ENCODE data around the gene UNC5A.

UNC5A gene

GRCh38 chr5:176889321-176890280, 79.2 kb downstream of the UNC5A start:
- FAIRE-seq: no peak
- DNase-seq (ENCODE audit: insufficient read length, low spot score): no peak

- no peak for FAIRE-seq
- DNase-seq (ENCODE audit: insufficient read length, low spot score): no peak
Observed at GRCh38 chr5:176890455-176891330, 80.3 kb downstream of the UNC5A start.

DNA sequence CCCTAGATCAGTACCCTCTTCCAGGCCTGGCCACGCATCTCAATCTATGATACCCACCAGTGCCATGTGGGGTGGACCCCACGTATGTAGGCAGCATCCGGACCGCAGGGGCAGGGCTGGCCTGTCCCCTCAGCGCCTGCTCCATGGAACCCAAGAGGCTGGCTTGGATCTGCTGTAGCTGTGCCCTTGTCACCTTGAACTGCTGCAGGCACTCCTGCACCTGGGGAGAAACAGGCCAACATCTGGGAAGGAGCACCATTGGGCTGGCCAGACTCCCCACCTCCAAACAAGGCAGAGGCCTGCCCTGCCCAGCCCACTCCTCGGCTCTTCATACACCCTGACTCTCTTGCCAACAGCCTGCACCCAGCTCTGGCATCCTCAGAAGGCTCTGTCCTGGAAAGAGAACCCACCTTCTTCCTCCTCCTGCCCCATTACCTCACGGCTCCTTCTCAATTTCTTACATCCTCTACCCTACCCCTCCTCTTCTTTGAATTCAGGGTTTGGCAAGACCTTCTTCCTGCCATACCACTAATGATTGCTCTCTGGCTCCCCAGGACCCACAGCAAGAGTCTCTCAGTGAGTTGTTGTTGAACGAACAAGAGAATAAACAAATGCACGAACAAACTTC, 81.1 kb downstream of the UNC5A start:
- FAIRE-seq: no peak
- no peak for DNase-seq (ENCODE audit: insufficient read length, low spot score)

- DNase-seq (ENCODE audit: insufficient read length, low spot score) (no peak), FAIRE-seq (no peak)
Observed at GRCh38 chr5:176892663-176893062, 82.3 kb downstream of the UNC5A start.

GRCh38 chr5:176894298-176894697, 83.9 kb downstream of the UNC5A start:
- FAIRE-seq (no peak), DNase-seq (ENCODE audit: insufficient read length, low spot score) (no peak)

- FAIRE-seq: no peak
- no peak for DNase-seq (ENCODE audit: insufficient read length, low spot score)
Observed at GRCh38 chr5:176895831-176896230, 85.5 kb downstream of the UNC5A start.

- DNase-seq (ENCODE audit: insufficient read length, low spot score) (no peak), FAIRE-seq (no peak)
Observed at GRCh38 chr5:176897263-176897662, 86.9 kb downstream of the UNC5A start.

GRCh38 chr5:176899296-176899891, 89.0 kb downstream of the UNC5A start, which contains the start of gene HK3:
HK3 (minus strand) TSS chr5:176899346; CDS start chr5:176896159, 3,187 bp downstream.
- FAIRE-seq (no peak), DNase-seq (ENCODE audit: insufficient read length, low spot score) (no peak)

GRCh38 chr5:176899946-176900779, 89.8 kb downstream of the UNC5A start:
- FAIRE-seq (no peak), DNase-seq (ENCODE audit: insufficient read length, low spot score) (no peak)

DNA sequence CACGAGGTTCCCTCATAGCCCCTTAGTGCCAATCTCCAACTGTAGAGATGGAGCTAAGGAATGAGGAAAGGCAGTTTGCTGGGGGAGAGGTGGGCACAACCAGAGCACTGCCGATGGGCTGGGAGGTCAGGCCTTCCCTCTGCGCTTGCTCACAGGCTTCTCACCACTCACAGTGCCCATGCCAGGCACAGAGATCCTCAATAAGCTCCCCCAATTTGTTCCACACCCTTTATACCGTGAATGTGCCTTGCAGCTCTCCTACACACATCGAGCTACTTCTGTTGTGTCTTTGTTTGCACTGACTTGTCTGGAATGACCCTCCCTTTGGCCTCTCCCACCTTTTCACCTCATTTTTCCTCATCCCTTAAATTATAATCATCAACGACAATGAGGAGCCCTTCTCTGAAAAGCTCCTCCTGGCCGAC, 90.4 kb downstream of the UNC5A start:
- DNase-seq (ENCODE audit: insufficient read length, low spot score): no peak
- FAIRE-seq: no peak

GRCh38 chr5:176901260-176902101, 91.1 kb downstream of the UNC5A start:
- DNase-seq (ENCODE audit: insufficient read length, low spot score): no peak

GRCh38 chr5:176902102-176902814, 91.9 kb downstream of the UNC5A start:
- FAIRE-seq: no peak
- no peak for DNase-seq (ENCODE audit: insufficient read length, low spot score)

More at GRCh38 chr5:176901260-176902101, 91.1 kb downstream of the UNC5A start:
- no peak for FAIRE-seq

DNA sequence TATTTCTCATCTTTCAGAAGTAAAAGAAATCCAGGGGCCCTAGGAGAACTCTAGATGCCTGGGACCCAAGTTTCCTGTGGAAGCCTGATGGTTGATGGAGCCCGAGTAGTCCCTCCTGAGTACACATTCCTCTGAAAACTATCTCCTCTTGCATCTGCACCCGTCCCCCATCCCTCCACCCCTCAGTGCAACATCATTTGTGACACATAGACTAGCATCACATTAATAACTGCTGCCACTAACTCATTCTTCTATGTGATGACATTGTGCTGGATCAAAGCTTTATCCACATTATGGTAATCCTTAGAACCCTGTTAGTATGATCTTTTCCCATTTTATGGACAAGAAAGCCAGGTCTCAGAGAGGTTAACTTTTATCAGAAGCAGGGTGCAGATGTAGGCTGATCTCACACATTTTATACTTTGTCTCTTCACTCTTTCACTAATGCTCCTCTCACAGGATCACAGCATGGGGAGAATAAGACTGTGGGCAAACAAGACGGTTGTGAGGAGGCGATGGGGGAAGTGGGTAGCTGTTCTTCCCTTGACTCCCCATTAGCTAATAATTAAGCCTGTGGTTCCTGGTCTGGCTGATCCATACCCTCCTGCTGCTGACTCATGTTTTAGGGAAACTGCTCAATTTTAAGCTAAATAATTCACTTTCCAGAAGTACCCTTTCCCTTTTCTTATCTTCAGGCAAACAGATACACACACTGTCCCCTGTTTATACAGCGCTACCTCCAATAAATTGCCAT, 92.7 kb downstream of the UNC5A start:
- DNase-seq (ENCODE audit: insufficient read length, low spot score) (no peak), FAIRE-seq (no peak)

- FAIRE-seq (no peak), DNase-seq (ENCODE audit: insufficient read length, low spot score) (no peak)
Observed at GRCh38 chr5:176904276-176904675, 93.9 kb downstream of the UNC5A start.

DNA sequence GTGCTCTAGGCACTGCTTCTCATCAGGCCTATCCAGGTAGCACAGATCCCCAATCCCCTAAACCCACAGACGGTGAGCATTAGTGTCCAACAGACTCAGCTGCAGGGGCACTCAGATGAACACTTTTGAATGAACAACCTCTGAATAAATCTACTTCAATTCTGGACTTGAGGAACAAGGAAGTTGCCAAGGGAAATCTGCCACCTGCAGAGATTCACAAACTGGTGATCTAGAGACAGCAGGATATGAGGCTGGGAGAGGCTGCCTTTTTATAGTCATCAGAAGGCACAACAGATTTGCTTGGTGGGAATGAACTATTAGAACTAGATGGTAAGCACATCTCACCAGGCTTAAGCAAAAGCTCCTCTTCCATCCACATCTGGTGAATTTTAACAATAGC, 95.8 kb downstream of the UNC5A start:
- no peak for FAIRE-seq

GRCh38 chr5:176906796-176907195, 96.4 kb downstream of the UNC5A start:
- no peak for DNase-seq (ENCODE audit: insufficient read length, low spot score)
- no peak for FAIRE-seq

More for the DNA sequence above, 95.8 kb downstream of the UNC5A start:
- DNase-seq (ENCODE audit: insufficient read length, low spot score): no peak

DNA sequence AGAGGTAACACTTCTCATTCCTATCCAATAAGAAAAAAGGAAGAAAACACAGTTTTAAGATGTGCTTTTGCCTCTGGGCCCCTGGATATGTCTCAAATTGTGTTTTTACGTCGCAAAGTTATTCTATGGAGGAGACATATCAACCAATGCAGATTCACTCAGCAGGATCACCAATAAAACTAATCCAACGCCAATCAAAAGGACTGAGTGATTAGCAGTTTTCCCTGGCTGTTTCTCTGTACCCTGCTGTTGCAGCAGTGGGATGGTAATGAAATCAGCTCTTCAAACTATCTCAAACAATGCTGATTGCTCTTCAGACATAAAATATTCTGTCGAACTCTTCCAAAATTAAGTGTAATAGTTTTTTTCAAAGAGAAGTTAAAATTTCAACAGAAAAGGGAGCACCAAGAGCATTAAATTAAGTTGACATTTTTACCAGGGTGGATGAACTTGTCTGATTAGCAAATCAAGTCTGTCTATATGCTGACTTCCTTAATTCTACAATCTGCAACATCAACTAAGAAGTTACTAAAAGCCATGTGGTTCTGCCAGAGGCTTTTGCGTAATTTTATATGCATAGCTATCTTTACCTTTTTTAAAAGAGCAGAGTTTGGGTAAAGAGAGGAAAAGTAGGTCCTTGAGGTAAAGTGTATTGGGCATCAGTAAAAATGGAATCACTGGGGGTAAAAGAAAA, 98.5 kb downstream of the UNC5A start:
- FAIRE-seq: no peak
- DNase-seq (ENCODE audit: insufficient read length, low spot score): no peak

Measured in HTR-8/SVneo (cell line).